ENCODE data around the gene KIAA1671. TPM values are rescaled to one million over a fixed set of nuclear protein-coding genes. Genes with fewer than 3 reads are reported as not detected.

Gene KIAA1671
- total and polyA plus RNA-seq, 2 of the 13 experiments (the other 11 are each of a cell fraction or from before 2014, with no cell fraction given): 13.5 to 13.6 TPM

GRCh38 chr22:25143156-25144076, 190.9 kb downstream of the KIAA1671 start (continued):
- TF ChIP-seq ESRRA (CRISPR knock-in tag; IDR thresholded peaks at IDR 0.05; ENCODE audit: low read depth) (no peak), U2AF1 (optimal IDR thresholded peaks at IDR 0.05; ENCODE audit: low read depth, low read length) (no peak), NFE2 (CRISPR knock-in tag; IDR thresholded peaks at IDR 0.05) (no peak), SOX6 (IDR thresholded peaks at IDR 0.05) (no peak), SOX6 (CRISPR knock-in tag; IDR thresholded peaks at IDR 0.05) (no peak), ZBTB39 (CRISPR knock-in tag; IDR thresholded peaks at IDR 0.05) (no peak), RBFOX2 (IDR thresholded peaks at IDR 0.05; ENCODE audit: low read depth, low read length) (no peak), KIAA2018 (CRISPR knock-in tag; IDR thresholded peaks at IDR 0.05; ENCODE audit: borderline replicate concordance) (no peak), NFYC (CRISPR knock-in tag; IDR thresholded peaks at IDR 0.05) (no peak), ZNF207 (IDR thresholded peaks at IDR 0.05; ENCODE audit: borderline replicate concordance) (no peak), ZNF121 (CRISPR knock-in tag; IDR thresholded peaks at IDR 0.05) (peak; percentile 88), ZNF737 (CRISPR knock-in tag; IDR thresholded peaks at IDR 0.05; ENCODE audit: borderline replicate concordance) (no peak), NFIC (IDR thresholded peaks at IDR 0.05; ENCODE audit: low read length) (no peak), ZNF280D (CRISPR knock-in tag; IDR thresholded peaks at IDR 0.05) (no peak), ZNF510 (CRISPR knock-in tag; IDR thresholded peaks at IDR 0.05; ENCODE audit: low read depth) (no peak)
